Measurements from ENCODE around the gene CHSY3.

CHSY3 gene

DNA sequence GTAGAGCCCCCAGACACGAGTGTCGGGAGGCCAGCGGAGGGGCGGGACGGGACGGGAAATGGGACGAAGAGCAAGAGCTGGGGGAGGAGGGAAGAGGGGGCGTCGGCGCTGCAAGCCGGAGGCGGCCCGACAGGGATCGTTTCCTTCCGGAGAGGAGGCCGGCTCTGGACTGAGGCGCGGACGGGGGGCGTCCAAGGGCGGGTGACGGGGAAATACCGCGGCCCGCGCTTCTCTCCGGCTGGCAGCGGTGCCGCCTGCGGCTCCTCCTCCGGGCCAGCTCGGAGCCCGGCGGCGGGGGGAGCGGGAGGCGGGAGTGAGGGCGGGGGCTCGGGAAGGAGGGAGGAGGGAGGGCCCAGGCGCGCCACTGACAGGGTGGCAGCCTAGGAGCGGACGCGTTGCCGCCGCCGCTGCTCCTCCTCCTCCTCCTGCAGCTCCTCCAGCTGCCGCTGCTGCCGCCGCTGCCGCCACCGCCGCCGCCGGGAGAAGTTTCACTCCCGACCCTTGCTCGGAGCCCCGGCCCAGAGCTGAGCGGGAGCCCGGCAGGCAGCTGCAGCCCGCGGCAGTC, at the start of gene CHSY3:
Gene CHSY3, plus strand, starts transcription at position 364 of the 565 bp plus-strand sequence.
- Histone ChIP-seq H3K36me3 (ENCODE audit: control insufficient read depth in 5 of 5, insufficient read depth in 5 of 5, low read length in 5 of 5) (peaks cover 0 to 3% (median 0%) of the 10 kb centered on the region in 5 donors), H3K27ac (ENCODE audit: low read depth, low read length) (peak within 1 kb of the TSS; percentile 94), H3K27me3 (ENCODE audit: control insufficient read depth in 5 of 5, insufficient read depth in 4 of 5, low read length in 5 of 5) (peaks cover 0 to 2% (median 0%) of the 10 kb centered on the region in 5 donors), H3K9ac (ENCODE audit: low read length in 5 of 5) (peak within 1 kb of the TSS; percentile 56 to 91 (median 87)), H3K9me3 (ENCODE audit: control insufficient read depth in 5 of 5, low read length in 5 of 5) (no peaks in the 10 kb centered on the region), H3K4me1 (ENCODE audit: control insufficient read depth in 5 of 5, insufficient read depth in 5 of 5, low read length in 5 of 5) (peaks cover 4 to 33% (median 22%) of the 10 kb centered on the region in 5 donors), H3K4me3 (ENCODE audit: low read depth in 1 of 5, low read length in 5 of 5) (peak within 1 kb of the TSS; percentile 78 to 86 (median 81))

DNA sequence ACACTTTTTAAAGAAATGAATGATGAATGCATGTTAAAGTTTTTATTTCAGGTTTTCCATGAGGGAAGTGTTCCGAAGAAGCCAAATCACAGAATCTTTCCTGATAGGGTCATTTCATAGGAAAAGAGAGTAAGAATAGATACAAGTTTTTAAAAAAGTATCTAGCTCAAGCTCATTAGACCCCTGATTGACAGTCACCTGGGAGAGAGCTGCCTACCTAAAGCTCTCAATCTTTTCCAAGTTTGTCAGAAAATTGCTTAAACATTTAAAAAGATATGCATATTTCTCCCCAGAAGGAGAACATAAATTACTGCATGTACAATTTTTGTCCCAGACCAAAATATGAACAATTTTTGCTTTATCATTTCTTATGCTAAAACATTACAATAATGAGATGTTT, 47.9 kb upstream of the CHSY3 start:
- H3K9me3 ChIP-seq (ENCODE audit: control insufficient read depth in 5 of 5, low read length in 5 of 5), result no peaks in the 10 kb centered on the region
- H3K4me3 ChIP-seq (ENCODE audit: low read depth in 1 of 5, low read length in 5 of 5), result no peak overlapping the region
- no peaks in the 10 kb centered on the region for H3K36me3 ChIP-seq (ENCODE audit: control insufficient read depth in 5 of 5, insufficient read depth in 5 of 5, low read length in 5 of 5)
- H3K27ac ChIP-seq (ENCODE audit: low read depth, low read length), result no peak overlapping the region
- H3K9ac ChIP-seq (ENCODE audit: low read length in 5 of 5), result no peak overlapping the region
- H3K4me1 ChIP-seq (ENCODE audit: control insufficient read depth in 5 of 5, insufficient read depth in 5 of 5, low read length in 5 of 5), result peaks cover 2 to 20% (median 7%) of the 10 kb centered on the region in 5 donors
- H3K27me3 ChIP-seq (ENCODE audit: control insufficient read depth in 5 of 5, insufficient read depth in 4 of 5, low read length in 5 of 5), result no peaks in the 10 kb centered on the region

DNA sequence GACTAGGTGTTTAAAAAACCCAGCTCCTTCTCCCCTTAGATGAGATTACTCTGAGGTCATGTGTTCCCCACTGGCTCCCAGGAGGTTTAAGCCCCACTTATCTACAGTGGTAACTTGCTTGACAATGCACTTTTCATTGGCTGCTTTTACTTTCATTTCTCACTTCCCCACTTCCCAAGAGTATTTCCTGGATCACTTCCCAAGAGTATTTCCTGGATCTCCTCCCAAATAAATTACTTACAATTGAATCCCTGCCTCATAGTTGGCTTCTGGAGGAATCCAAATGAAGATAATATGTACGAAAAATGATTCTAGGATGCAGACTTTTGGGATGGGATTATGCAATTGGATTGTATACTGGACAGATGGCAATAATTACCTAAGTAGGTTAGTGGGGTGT, 47.1 kb upstream of the CHSY3 start:
- no peaks in the 10 kb centered on the region for H3K9me3 ChIP-seq (ENCODE audit: control insufficient read depth in 5 of 5, low read length in 5 of 5)
- H3K4me3 ChIP-seq (ENCODE audit: low read depth in 1 of 5, low read length in 5 of 5), result no peak overlapping the region
- H3K27ac ChIP-seq (ENCODE audit: low read depth, low read length), result no peak overlapping the region
- H3K4me1 ChIP-seq (ENCODE audit: control insufficient read depth in 5 of 5, insufficient read depth in 5 of 5, low read length in 5 of 5), result peaks cover 2 to 20% (median 7%) of the 10 kb centered on the region in 5 donors
- H3K36me3 ChIP-seq (ENCODE audit: control insufficient read depth in 5 of 5, insufficient read depth in 5 of 5, low read length in 5 of 5), result no peaks in the 10 kb centered on the region
- no peak overlapping the region for H3K9ac ChIP-seq (ENCODE audit: low read length in 5 of 5)
- no peaks in the 10 kb centered on the region for H3K27me3 ChIP-seq (ENCODE audit: control insufficient read depth in 5 of 5, insufficient read depth in 4 of 5, low read length in 5 of 5)

DNA sequence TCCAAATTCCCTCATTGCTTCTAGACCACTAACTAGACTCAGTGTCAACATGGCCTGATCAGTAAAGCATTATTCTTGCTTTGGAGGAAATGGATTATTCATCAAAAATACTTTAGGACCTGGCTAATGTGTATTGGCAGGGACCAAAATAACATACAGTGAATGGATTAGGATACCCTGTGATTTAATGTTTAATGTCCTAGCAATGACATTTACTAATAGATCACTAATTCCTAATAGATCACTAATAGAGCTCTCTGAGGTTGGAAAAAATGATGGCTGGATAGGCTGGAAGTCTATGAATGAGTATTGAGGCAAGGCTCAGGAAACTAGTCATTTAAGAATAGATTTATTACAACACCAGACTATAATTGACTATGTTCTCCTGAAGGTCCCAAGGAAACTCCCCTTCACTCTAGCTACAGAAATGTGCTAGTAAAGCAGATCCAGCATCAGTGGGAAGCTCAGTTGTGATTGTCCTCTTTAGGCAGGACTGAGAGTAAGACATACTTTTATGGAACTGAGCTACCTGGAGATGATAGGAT, 46.1 kb upstream of the CHSY3 start:
- no peak overlapping the region for H3K9ac ChIP-seq (ENCODE audit: low read length in 5 of 5)
- no peak overlapping the region for H3K4me3 ChIP-seq (ENCODE audit: low read depth in 1 of 5, low read length in 5 of 5)

DNA sequence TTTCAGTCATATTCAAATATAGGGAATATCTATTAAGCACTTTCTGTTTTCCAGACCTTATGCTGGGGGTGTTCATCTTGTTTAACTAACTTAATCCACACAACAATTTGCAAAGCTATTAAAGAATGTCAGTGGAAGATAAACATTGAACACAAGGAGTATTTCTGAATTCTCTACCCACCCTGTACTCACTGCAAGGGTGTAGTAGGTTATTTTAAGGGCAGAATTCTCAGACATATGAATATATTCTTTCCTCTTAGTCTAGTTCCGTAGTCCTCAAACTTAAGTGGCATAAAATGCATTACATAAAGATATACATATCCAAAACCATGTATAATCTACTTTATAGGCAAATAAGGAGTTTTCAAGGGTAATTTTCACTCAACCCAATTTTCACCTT, 19.9 kb upstream of the CHSY3 start:
- no peak overlapping the region for H3K9ac ChIP-seq (ENCODE audit: low read length in 5 of 5)
- no peaks in the 10 kb centered on the region for H3K4me1 ChIP-seq (ENCODE audit: control insufficient read depth in 5 of 5, insufficient read depth in 5 of 5, low read length in 5 of 5)

More for the DNA sequence above, 46.1 kb upstream of the CHSY3 start:
- Histone ChIP-seq H3K4me1 (ENCODE audit: control insufficient read depth in 5 of 5, insufficient read depth in 5 of 5, low read length in 5 of 5) (peaks cover 2 to 17% (median 7%) of the 10 kb centered on the region in 5 donors), H3K36me3 (ENCODE audit: control insufficient read depth in 5 of 5, insufficient read depth in 5 of 5, low read length in 5 of 5) (no peaks in the 10 kb centered on the region), H3K27ac (ENCODE audit: low read depth, low read length) (no peak overlapping the region), H3K27me3 (ENCODE audit: control insufficient read depth in 5 of 5, insufficient read depth in 4 of 5, low read length in 5 of 5) (no peaks in the 10 kb centered on the region), H3K9me3 (ENCODE audit: control insufficient read depth in 5 of 5, low read length in 5 of 5) (no peaks in the 10 kb centered on the region)

DNA sequence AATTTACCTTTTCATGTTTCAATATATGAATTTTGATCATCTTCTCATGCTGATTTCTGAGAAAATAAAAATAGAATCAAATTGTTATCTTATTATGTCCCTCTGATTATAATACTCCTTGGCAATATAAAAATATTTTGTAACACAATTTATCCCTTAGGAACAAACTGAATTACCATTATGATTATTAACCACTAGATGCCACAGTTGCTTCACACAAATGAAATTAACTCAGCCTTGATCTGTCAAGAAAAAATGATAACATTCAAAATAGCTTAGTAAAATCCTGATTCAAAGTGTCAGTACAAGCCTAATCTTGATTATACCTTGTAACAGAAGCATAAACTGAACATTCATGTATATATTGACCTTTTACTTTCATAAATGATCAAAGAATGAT, 4.8 kb upstream of the CHSY3 start:
- no peaks in the 10 kb centered on the region for H3K9me3 ChIP-seq (ENCODE audit: control insufficient read depth in 5 of 5, low read length in 5 of 5)
- H3K36me3 ChIP-seq (ENCODE audit: control insufficient read depth in 5 of 5, insufficient read depth in 5 of 5, low read length in 5 of 5), result no peaks in the 10 kb centered on the region
- no peaks in the 10 kb centered on the region for H3K27me3 ChIP-seq (ENCODE audit: control insufficient read depth in 5 of 5, insufficient read depth in 4 of 5, low read length in 5 of 5)
- H3K9ac ChIP-seq (ENCODE audit: low read length in 5 of 5), result no peak overlapping the region
- H3K4me3 ChIP-seq (ENCODE audit: low read depth in 1 of 5, low read length in 5 of 5), result no peak overlapping the region
- peaks cover 0 to 8% (median 5%) of the 10 kb centered on the region in 5 donors for H3K4me1 ChIP-seq (ENCODE audit: control insufficient read depth in 5 of 5, insufficient read depth in 5 of 5, low read length in 5 of 5)
- H3K27ac ChIP-seq (ENCODE audit: low read depth, low read length), result no peak overlapping the region

More for the DNA sequence above, 19.9 kb upstream of the CHSY3 start:
- H3K36me3 ChIP-seq (ENCODE audit: control insufficient read depth in 5 of 5, insufficient read depth in 5 of 5, low read length in 5 of 5), result no peaks in the 10 kb centered on the region
- no peak overlapping the region for H3K4me3 ChIP-seq (ENCODE audit: low read depth in 1 of 5, low read length in 5 of 5)
- no peaks in the 10 kb centered on the region for H3K9me3 ChIP-seq (ENCODE audit: control insufficient read depth in 5 of 5, low read length in 5 of 5)
- H3K27ac ChIP-seq (ENCODE audit: low read depth, low read length), result no peak overlapping the region
- no peaks in the 10 kb centered on the region for H3K27me3 ChIP-seq (ENCODE audit: control insufficient read depth in 5 of 5, insufficient read depth in 4 of 5, low read length in 5 of 5)

DNA sequence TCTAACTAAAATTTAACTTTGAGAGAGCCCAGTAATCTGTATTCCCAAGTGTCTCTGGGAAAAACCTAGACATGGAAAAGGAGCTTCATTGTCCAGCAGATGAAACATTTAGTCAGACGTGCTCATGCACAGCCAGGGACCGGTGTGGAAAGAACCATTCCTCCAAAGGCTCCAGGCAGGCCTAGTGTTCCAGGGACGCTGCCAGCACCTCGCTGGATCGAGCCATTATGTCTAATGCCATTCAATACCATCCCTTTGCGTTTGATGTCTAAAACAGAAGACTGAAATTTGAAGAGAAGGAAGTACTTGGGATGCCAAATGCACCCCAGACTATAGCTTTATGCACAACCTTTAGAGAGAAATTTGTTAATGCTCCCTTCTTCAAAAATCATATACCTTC, 1.4 kb upstream of the CHSY3 start:
- Histone ChIP-seq H3K4me3 (ENCODE audit: low read depth in 1 of 5, low read length in 5 of 5) (no peak overlapping the region), H3K27me3 (ENCODE audit: control insufficient read depth in 5 of 5, insufficient read depth in 4 of 5, low read length in 5 of 5) (peaks cover 0 to 2% (median 0%) of the 10 kb centered on the region in 5 donors), H3K27ac (ENCODE audit: low read depth, low read length) (peak overlapping the region; percentile 94), H3K9me3 (ENCODE audit: control insufficient read depth in 5 of 5, low read length in 5 of 5) (no peaks in the 10 kb centered on the region), H3K4me1 (ENCODE audit: control insufficient read depth in 5 of 5, insufficient read depth in 5 of 5, low read length in 5 of 5) (peaks cover 4 to 33% (median 22%) of the 10 kb centered on the region in 5 donors), H3K9ac (ENCODE audit: low read length in 5 of 5) (no peak overlapping the region), H3K36me3 (ENCODE audit: control insufficient read depth in 5 of 5, insufficient read depth in 5 of 5, low read length in 5 of 5) (no peaks in the 10 kb centered on the region)

DNA sequence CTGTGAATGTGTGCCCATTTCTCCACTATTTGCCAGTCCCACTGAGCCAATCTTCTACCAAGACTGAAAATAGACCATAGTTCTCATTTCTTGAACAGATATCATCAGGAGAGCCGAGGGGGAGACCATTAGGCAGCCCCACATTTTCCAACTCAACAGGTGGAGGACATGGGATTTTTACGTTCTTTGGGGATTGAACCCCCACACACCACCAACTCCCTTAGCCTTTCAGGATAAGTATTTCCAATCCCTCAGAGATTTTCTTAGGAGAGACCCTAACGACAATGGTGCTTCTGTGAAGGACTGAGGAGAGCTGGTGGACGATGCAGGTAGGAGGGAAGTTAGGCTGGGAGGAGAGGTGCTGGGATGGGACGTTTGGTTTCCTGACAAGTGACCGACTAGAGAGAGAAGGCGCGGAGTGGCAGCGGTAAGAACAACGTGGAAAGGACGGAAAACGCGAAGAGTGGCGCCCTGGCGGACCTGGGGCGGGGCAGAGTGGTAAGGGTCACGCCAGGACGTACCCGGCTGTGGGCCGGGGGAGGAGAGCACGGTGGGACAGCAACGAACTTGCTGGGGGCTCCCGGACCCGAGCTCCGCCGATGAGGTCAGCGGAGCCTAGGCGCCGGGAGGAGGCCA, 681 bp upstream of the CHSY3 start:
- peak overlapping the region; percentile 56 to 91 (median 87) for H3K9ac ChIP-seq (ENCODE audit: low read length in 5 of 5)
- peak overlapping the region; percentile 77 to 86 (median 81) for H3K4me3 ChIP-seq (ENCODE audit: low read depth in 1 of 5, low read length in 5 of 5)
- peak overlapping the region; percentile 94 for H3K27ac ChIP-seq (ENCODE audit: low read depth, low read length)
- peaks cover 0 to 3% (median 0%) of the 10 kb centered on the region in 5 donors for H3K36me3 ChIP-seq (ENCODE audit: control insufficient read depth in 5 of 5, insufficient read depth in 5 of 5, low read length in 5 of 5)
- peaks cover 4 to 33% (median 22%) of the 10 kb centered on the region in 5 donors for H3K4me1 ChIP-seq (ENCODE audit: control insufficient read depth in 5 of 5, insufficient read depth in 5 of 5, low read length in 5 of 5)
- H3K9me3 ChIP-seq (ENCODE audit: control insufficient read depth in 5 of 5, low read length in 5 of 5), result no peaks in the 10 kb centered on the region
- H3K27me3 ChIP-seq (ENCODE audit: control insufficient read depth in 5 of 5, insufficient read depth in 4 of 5, low read length in 5 of 5), result peaks cover 0 to 2% (median 0%) of the 10 kb centered on the region in 5 donors

DNA sequence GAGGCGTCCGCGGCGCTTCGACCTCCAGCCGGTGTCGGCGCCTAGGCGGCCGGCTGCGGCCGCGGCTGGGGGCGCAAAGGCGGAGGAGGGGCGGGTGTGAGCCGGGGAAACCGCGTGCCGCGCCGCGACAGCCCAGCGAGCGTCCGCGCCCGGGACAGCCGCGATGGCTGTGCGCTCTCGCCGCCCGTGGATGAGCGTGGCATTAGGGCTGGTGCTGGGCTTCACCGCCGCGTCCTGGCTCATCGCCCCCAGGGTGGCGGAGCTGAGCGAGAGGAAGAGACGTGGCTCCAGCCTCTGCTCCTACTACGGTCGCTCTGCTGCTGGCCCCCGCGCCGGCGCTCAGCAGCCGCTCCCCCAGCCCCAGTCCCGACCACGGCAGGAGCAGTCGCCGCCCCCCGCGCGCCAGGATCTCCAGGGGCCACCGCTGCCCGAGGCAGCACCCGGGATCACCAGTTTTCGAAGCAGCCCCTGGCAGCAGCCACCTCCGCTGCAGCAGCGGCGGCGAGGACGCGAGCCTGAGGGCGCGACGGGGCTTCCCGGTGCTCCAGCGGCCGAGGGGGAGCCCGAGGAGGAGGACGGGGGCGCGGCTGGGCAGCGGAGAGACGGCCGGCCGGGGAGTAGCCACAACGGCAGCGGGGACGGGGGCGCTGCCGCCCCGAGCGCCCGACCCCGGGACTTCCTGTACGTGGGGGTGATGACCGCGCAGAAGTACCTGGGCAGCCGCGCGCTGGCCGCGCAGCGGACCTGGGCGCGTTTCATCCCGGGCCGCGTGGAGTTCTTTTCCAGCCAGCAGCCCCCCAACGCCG, 605 bp downstream of the CHSY3 start:
- Histone ChIP-seq H3K36me3 (ENCODE audit: control insufficient read depth in 5 of 5, insufficient read depth in 5 of 5, low read length in 5 of 5) (peaks cover 0 to 3% (median 0%) of the 10 kb centered on the region in 5 donors), H3K9ac (ENCODE audit: low read length in 5 of 5) (peak overlapping the region in 4 of 5 donors; percentile 51 to 73 (median 64)), H3K27me3 (ENCODE audit: control insufficient read depth in 5 of 5, insufficient read depth in 4 of 5, low read length in 5 of 5) (peaks cover 0 to 2% (median 0%) of the 10 kb centered on the region in 5 donors), H3K27ac (ENCODE audit: low read depth, low read length) (peak overlapping the region; percentile 94), H3K9me3 (ENCODE audit: control insufficient read depth in 5 of 5, low read length in 5 of 5) (no peaks in the 10 kb centered on the region), H3K4me3 (ENCODE audit: low read depth in 1 of 5, low read length in 5 of 5) (peak overlapping the region in 4 of 5 donors; percentile 78 to 86 (median 80)), H3K4me1 (ENCODE audit: control insufficient read depth in 5 of 5, insufficient read depth in 5 of 5, low read length in 5 of 5) (peaks cover 4 to 33% (median 22%) of the 10 kb centered on the region in 5 donors)
